DND-41 (cell line): ENCODE data around the gene MYO1D.

Experiments
- EZH2 ChIP-seq: IDR thresholded peaks from 3 replicates; pipeline ENCODE4 v1.6.1; 2012; ENCODE audit warnings: borderline replicate concordance, low read depth, mild to moderate bottlenecking, moderate library complexity, low read length, inconsistent platforms; ENCODE audit not compliant: severe bottlenecking
- TF ChIP-seq, protein P1 (sequence below): IDR thresholded peaks from 2 replicates; pipeline ENCODE4 v1.5.1; 2012; ENCODE audit warnings: borderline replicate concordance, low read length, moderate library complexity, mild to moderate bottlenecking; ENCODE audit not compliant: poor library complexity, severe bottlenecking; ENCODE audit errors: extremely low read depth

DNA sequence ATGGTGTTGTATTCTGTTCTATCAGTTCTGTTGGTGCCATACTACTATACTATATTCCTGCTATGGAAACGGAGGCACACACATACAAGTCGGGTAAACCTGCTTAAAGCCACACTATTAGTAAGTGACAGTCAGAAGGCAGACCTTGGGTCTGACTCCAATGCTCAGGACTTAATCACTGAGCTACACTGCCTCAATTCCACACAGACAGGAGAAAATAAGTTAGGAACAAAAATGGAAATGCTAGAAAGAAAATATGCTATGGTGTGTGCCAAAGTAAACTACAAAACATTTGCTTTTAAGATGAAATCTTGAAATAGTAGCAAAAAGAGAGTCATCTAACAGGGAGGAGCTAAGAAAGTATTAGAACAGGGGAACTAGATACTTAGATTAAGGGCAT lies 48.1 kb downstream of the MYO1D start:
- TF ChIP-seq, protein P1, sequence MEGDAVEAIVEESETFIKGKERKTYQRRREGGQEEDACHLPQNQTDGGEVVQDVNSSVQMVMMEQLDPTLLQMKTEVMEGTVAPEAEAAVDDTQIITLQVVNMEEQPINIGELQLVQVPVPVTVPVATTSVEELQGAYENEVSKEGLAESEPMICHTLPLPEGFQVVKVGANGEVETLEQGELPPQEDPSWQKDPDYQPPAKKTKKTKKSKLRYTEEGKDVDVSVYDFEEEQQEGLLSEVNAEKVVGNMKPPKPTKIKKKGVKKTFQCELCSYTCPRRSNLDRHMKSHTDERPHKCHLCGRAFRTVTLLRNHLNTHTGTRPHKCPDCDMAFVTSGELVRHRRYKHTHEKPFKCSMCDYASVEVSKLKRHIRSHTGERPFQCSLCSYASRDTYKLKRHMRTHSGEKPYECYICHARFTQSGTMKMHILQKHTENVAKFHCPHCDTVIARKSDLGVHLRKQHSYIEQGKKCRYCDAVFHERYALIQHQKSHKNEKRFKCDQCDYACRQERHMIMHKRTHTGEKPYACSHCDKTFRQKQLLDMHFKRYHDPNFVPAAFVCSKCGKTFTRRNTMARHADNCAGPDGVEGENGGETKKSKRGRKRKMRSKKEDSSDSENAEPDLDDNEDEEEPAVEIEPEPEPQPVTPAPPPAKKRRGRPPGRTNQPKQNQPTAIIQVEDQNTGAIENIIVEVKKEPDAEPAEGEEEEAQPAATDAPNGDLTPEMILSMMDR = no peak
- no peak for TF ChIP-seq EZH2
